HEK293T (cell line): ENCODE measurements around the gene PSMD2.

Experiments used
- CTBP1 ChIP-seq: fragments of 450-650 bp; IDR thresholded peaks from 2 replicates; pipeline ENCODE4 v1.6.1; 2016; ENCODE audit warnings: borderline replicate concordance
- ELF4 ChIP-seq: fragments of 450-650 bp; IDR thresholded peaks from 2 replicates; pipeline ENCODE4 v1.6.1; 2017; ENCODE audit warnings: antibody characterized with exemption
- FOXK2 ChIP-seq: fragments of 450-650 bp; IDR thresholded peaks from 2 replicates; pipeline ENCODE4 v1.6.1; 2016; ENCODE audit warnings: mild to moderate bottlenecking
- FOXM1 ChIP-seq: fragments of 450-650 bp; IDR thresholded peaks from 2 replicates; pipeline ENCODE4 v1.6.1; 2017; ENCODE audit warnings: mild to moderate bottlenecking, borderline replicate concordance
- HDGF ChIP-seq: fragments of 450-650 bp; IDR thresholded peaks from 2 replicates; pipeline ENCODE4 v1.6.1; 2017; ENCODE audit warnings: antibody characterized with exemption, borderline replicate concordance
- L3MBTL2 ChIP-seq: fragments of 450-650 bp; conservative IDR thresholded peaks from 2 replicates; pipeline ENCODE4 v1.6.1; 2016; ENCODE audit warnings: mild to moderate bottlenecking
- LEF1 ChIP-seq: fragments of 450-650 bp; IDR thresholded peaks from 2 replicates; pipeline ENCODE4 v1.6.1; 2017; ENCODE audit warnings: mild to moderate bottlenecking, borderline replicate concordance
- PKNOX1 ChIP-seq: fragments of 450-650 bp; IDR thresholded peaks from 2 replicates; pipeline ENCODE4 v1.6.1; 2016
- TARDBP ChIP-seq: fragments of 450-650 bp; IDR thresholded peaks from 2 replicates; pipeline ENCODE4 v1.6.1; 2016
- ZNF384 ChIP-seq: fragments of 450-650 bp; IDR thresholded peaks from 2 replicates; pipeline ENCODE4 v1.6.1; 2016

DNA sequence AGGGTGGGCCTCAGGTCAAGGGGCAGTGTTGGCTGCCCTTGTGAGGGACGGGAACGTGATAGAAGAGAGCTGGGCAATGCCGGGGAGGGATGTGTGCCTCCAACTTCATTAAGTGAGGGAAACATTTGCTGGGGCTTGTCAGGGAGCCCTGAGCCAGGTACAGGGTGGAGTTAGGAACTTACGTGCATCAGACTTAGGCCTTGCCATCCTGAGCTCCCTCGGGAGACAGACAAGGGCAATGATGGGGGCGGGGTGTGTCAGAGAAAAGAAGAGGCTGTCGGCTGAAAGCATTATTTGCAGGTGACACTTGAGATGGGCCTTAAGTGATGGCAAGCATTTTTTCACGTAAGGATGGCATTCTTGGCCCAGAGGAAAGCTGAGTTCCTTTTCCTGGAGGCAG, 40.0 kb downstream of the PSMD2 start:
- TF ChIP-seq ZNF384 (no peak), PKNOX1 (no peak), FOXK2 (no peak), L3MBTL2 (no peak), TARDBP (no peak), CTBP1 (no peak), FOXM1 (no peak), LEF1 (no peak), HDGF (no peak), ELF4 (no peak)
